Measurements from ENCODE around the gene ADAMTS12.
"Not testable (repeated sequence)": the region's sequence is repeated elsewhere in the genome, so short reads cannot be mapped to it uniquely, and the experiment has no call there.

Gene ADAMTS12

DNA sequence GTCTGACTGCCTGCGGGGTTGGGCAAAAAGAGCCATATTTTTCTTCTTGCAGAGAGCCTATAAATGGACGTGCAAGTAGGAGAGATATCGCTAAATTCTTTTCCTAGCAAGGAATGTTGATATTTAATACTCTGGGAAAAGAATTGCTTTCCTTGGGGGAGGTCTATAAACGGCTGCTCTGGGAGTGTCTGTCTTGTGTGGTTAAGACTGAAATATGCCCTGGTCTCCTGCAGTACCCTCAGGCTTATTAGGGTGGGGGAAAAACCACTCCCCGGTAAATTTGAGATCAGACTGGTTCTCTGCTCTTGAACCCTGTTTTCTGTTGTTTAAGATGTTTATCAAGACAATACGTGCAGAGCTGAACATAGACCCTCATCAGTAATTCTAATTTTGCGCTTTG lies 14.5 kb upstream of the ADAMTS12 start:
- not testable (repeated sequence) for DNase-seq (ENCODE audit: low spot score)

DNA sequence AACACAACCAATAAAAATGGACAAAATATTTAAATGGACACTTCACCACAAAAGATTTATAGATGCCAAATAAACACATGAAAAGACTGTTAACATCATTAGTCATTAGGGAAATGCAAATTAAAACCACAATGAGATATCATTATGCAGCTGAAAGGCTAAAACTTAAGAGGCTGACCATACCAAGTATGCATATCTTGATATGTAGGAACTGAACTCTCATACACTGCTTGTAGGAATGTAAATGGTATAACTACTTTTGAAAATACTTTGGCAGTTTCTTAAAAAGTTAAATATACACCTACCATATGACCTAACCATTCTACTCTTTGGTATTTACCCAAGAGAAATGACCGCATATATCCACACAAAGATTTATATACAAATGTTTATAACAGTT lies 13.6 kb upstream of the ADAMTS12 start:
- no peak for DNase-seq (ENCODE audit: low spot score)

DNA sequence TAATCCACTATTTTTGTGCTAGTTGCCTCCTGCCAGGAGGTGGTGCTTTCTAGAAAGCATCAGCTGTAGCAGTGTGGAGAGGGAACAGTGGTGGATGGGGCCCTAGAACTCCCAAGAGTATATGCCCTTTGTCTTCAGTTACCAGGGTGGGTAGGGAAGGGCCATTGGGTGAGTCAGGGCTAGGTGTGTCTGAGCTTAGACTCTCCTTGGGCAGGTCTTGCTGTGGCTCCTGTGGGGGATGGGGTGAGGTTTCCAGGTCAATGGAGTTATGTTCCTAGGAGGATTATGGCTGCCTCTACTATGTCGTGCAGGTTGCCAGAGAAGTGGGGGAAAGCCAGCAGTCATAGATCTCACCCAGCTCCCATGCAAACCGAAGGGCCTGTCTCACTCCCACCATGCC lies 11.3 kb upstream of the ADAMTS12 start:
- no peak for DNase-seq (ENCODE audit: low spot score)

DNA sequence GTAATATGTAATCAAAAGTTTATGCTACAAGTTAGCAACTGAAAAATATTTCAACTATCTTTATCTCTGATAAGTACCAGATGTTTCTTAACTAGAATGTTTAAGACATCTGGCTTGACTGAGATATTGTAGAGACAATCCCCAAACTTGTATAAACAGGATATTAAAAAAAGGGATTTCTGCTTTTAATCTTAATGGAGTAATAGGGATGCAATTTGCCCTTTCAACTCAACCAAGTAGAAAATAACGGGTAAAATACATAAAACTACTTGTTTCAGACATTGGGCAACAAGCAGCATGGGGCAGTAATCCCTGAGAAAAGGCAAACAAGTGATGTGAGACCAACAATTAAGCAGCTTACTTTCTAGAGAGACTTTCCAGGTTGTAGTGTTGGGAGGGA lies 9.4 kb upstream of the ADAMTS12 start:
- no peak for DNase-seq (ENCODE audit: low spot score)

DNA sequence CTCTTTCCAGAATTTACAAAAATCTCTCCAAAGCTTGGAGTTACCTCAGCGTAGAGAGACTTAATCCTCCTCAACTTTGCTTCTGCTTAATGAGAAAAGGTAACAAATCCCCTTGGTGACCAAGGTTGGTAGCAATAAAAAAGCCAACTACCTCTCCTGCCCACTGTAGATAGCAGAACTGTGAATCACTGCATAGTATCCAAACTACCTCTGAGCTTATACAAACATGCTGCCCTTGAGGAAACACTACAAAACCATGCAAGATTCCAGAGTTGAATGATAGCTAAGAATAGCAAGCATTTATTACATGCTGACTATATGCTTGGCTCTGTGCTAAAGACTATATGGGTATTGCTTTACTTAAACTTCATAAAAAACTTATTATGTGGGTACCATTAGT lies 2.8 kb upstream of the ADAMTS12 start:
- no peak for DNase-seq (ENCODE audit: low spot score)

DNA sequence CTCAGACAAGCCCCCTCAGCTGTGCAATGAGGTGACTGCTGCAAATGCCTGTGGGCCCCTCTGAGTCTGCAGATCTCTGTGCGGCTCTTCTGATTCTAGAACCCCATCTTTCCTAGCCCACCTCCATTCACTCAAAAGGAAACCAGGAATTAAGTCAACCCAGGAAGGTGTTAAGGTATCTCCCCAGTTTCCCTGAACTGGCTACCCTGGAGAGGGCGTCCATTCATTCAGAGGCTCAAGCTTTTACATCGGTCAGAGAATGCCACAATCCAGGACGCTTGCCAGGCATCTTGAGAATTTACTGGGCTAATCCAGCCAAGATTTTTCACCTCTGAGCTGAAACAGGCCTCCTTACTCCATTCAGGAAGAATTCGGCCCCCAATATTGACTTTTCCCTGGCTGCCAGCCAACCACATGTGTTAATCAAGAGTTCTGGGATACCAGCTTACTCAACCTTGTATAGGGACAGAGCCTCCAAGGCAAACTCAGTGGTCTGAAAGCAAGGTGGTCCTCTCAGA lies 889 bp upstream of the ADAMTS12 start:
- no peak for DNase-seq (ENCODE audit: low spot score)

DNA sequence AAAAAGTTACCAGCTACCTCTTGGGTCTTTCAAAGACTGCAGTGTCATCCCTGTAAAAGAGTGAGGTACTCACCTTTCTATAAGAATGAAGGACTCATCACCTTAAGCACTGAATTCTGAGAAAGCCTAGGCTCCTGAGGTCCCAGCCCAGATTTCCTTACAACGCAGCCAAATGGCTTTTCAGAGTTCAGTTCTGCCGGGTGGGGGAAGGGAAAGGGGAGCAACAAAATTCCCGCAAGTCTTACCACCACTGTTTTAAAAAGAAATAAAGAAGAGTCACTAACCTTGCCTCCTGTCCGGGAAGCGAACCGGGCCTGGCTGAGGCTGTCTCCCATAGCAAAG lies 373 bp downstream of the ADAMTS12 start:
- DNase-seq (ENCODE audit: low spot score) = no peak

DNA sequence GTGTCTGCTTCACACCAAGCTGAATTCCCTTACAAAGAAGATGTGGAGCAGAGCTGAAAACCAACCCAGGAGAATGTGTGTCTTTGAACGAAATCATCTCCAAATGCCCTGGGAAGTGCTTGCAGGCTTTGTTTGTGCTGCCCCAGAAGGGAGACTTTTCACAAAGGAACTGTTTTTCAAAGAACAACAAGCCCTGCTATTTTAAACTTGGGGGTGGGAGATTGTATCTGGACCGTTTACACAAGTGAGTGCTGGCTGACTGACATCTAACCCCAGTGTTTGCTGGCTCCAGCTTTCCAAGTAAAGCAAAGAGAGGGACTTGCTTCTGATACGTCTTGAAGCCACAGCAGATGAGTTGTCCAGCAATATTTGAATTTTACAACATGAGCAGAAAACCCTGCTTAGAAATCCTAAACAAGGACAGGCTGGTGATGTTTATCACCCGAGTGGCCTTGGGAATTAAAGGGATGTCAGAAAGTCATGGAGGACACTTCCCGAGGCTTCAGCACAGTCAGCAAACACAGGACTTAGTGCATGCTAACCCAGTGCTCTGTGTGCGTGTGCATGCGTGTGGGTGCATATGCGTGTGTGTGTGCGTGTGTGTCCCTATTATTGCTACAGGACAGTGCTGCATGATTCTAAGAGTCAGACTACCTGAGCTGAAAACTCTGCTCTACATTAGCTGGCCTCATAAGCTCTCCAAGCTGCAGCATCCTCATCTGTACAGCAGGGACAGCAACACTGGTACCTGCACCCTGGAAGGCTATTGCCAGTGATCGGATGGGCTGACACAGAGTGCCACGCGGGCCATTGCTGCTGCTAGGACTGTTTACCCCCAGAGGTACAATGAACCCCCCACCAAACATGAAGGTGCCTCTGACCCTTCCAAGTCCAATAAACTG lies 1.4 kb downstream of the ADAMTS12 start:
- DNase-seq (ENCODE audit: low spot score) = no peak

DNA sequence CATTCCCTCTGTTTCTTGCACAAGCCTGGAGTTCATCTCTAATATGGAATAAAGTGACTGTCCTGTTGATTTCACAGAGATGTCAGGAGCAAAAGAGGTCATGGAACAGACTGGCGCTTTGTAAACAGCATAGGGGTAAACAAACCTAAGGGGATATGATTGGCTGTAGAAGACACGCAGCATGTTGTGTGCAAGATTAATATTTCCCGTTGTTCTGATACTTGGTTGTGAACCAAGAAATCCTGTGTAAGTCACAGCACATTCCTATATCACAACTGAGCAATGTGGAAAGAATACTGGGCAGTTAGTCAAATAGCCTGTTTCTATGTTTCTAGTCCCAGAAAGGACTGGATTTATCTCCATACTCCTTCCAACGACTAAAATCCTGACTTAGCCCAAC lies 3.2 kb downstream of the ADAMTS12 start:
- no peak for DNase-seq (ENCODE audit: low spot score)

DNA sequence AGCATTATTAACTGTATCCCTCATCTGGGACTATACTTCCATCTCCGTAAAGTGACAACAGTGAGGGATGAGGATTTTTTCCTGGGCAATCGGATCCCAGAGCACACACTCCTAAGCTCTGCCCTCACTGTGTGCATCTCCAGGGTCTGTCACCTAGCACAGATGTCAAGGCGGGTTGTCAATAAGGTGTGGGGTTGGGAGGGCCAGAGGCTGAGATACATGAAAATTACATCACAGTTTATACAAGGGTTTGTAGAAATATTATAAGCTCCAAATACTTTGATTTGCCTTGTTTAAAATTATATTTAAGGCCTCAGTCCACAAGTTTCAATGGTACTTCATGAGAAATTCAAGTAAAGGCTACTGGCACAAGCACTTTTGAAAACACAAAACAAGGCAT lies 4.5 kb downstream of the ADAMTS12 start:
- DNase-seq (ENCODE audit: low spot score) = no peak

DNA sequence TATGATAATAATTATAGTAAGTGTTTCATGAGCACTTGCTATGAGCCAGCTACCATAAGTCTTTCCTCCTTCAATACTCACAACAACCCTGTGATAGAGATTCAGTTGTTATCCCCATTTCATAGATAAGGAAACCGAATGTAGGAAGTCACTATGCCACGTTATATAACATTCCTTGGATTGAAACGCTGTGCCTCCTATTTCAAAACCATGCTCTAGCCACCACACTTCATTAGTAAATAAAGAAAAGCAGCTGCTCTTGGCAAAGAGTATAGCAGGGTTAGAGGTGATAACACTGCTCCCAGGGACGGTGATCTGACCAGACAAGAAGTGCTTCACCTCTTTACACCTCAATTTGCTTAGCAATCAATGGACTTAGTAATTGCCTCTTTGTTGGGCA lies 5.5 kb downstream of the ADAMTS12 start:
- no peak for DNase-seq (ENCODE audit: low spot score)

DNA sequence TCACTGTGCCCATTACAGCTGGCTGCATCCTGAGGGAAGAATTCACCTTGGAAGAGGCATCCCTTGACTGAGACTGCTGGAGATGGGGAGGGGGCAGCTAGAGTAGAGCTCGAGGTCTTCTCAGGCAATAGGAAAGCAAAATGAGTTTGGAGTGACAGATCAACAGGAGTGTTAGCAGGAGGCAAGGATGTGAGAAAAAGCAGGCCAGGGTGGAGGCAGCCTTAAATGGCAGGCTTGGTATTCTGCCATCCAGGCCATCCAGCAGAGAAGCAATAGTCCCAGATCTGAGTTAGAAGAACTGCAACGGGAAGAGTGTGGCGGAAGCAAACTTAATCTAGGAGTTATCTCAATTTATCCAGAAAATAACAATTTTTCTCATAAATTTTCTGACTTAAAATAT lies 6.1 kb downstream of the ADAMTS12 start:
- DNase-seq (ENCODE audit: low spot score) = no peak

DNA sequence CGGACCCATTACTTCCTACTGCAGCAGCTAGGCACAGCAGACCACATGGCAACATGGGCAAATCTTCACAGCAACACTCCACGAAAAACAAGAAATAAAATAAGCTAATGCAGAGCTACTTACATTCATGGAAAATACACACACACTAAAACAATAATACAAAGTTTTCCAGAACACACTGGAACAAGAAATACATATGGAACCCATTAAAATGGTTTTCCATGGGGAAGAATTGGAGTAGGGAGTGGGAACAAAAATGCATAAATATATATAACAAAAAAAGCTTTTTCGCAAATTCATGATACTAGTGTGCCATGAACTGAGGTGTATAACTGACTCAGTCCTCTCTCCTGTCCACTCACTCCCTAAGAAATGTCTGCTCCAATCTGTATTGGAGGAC lies 8.3 kb downstream of the ADAMTS12 start:
- DNase-seq (ENCODE audit: low spot score) = no peak

DNA sequence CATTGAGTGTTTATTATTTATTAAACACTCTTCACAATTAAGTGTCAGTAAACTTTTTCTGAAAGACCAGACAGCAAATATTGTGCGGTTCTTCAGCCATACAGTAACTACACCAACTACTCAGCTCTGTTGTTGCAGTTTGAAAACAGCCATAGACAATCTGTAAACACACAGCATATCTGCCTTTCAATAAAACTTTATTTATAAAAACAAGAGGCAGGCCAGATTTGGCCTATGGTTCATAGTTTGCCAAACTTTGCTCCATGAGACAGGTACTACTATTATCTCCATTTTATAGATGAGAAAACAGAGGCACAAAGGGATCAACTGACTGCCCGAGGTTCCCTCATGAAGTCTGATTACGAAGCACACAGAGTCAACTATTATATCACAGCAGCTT lies 11.5 kb downstream of the ADAMTS12 start:
- DNase-seq (ENCODE audit: low spot score) = no peak

DNA sequence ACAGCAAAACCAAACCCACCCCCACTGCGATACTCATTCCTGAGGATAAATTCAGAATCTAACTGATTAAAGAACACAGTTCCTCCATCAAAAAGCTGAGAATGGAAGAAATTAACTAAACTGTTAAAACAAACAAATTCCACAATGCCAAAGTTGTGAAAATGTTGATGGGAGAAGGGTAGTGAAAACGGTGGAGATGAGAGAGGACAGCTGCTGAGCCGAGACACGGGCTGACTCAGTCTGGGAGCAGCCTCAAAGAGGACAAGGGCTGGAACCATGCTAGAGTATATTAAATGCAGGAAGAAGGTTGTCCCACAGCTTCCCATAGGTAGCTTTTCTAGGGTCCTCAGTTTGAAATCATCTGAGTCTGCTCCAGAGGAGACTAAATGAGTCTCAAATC lies 14.3 kb downstream of the ADAMTS12 start:
- no peak for DNase-seq (ENCODE audit: low spot score)

DNA sequence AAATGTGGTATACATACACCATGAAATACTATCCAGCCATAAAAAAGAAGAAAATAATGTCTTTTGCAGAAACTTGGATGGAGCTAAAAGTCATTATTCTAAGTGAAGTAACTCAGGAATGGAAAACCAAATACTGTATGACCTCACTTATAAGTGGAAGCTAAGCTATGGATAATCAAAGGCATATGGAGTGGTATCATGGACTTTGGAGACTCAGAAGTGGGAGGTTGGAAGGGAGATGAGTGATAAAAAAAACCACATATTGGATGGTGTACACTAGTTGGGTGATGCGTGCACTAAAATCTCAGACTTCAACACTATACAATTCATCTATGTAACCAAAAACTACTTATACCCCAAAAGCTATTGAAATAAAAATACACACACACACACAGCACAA lies 24.5 kb downstream of the ADAMTS12 start:
- no peak for DNase-seq (ENCODE audit: low spot score)

DNA sequence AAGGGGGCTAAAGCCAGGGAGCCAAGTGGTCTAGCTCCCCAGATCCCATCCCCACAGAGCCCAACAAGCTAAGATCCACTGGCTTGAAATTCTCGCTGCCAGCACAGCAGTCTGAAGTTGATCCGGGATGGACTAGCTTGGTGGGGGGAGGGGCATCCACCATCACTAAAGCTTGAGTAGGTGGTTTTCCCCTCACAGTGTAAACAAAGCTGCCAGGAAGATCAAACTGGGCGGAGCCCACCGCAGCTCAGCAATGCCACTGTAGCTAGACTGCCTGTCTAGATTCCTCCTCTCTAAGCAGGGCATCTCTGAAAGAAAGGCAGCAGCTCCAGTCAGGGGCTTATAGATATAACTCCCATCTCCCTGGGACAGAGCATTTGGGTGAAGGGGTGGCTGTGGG lies 32.6 kb downstream of the ADAMTS12 start:
- not testable (repeated sequence) for DNase-seq (ENCODE audit: low spot score)

DNA sequence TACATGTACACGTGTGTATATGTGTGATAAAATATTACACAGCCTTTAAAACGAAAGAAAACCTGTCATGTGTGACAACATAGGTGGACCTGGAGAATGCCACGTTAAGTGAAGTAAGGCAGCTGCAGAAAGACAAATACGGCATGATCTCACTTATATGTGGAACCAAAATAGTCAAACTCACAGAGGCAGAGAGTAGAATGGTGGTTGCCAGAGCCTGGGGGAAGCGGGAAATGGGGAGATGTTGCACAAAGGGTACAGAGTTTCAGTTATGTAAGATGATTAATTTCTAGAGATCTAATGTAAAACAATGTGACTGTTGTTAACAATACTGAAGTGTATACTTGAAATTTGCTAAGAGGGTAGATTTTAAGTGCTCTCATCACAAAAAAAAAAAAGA lies 34.8 kb downstream of the ADAMTS12 start:
- DNase-seq (ENCODE audit: low spot score) = no peak

DNA sequence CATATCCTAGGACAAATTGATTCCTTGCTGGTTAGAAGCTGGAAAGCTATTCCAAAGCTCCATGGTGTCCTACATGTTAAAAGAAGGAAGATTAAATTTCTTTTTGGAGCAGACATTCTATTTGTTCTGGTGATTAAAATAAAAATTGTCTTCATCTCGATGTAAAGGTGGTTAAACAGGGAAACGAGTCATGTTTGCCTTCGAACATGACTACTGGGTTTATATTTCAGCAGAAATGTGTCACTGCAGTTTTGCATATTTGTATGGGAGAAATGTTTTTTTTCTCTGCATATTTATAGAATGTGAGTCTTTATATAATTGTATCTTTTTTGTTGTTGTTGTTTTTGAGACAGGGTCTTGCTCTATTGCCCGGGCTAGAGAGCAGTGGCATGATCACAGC lies 36.4 kb downstream of the ADAMTS12 start:
- no peak for DNase-seq (ENCODE audit: low spot score)

DNA sequence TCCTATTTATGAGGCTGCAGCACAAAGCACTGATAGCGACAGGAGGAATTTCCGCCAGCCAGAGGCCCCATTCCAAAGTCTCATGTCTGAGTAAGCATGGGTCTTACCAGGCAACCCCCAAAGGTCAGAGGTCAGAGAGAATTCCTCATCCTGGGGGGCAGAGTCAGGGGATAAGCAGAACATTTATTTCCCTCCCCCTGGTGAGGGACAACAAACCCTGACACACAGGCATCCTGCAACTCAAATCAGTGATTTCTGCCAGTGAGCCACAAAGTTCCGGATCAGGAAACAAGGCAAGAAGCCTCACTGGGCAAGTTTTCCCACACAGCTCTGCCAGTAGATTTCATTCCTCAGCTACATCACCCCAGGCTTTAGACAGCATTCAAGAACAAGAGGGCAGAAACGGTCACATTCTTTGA lies 37.0 kb downstream of the ADAMTS12 start:
- no peak for DNase-seq (ENCODE audit: low spot score)

DNA sequence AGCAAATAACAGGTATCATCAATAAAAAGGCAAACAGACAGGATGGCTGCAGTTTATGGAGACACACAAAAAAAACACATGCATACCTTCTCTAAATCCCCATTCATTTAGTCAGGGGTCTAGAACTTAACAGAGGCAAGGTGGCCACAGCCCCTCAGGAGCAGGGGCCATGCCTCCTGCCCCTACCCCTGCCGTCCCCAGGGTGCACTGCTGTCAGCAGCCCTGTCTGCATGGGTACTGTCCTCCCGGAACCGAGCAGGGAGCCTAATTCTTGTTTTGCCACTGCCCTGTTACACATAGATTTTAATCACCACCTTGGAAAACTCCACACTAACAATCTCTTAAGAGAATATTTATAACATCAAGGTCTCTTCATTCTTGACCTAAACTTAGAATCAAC lies 39.0 kb downstream of the ADAMTS12 start:
- no peak for DNase-seq (ENCODE audit: low spot score)

DNA sequence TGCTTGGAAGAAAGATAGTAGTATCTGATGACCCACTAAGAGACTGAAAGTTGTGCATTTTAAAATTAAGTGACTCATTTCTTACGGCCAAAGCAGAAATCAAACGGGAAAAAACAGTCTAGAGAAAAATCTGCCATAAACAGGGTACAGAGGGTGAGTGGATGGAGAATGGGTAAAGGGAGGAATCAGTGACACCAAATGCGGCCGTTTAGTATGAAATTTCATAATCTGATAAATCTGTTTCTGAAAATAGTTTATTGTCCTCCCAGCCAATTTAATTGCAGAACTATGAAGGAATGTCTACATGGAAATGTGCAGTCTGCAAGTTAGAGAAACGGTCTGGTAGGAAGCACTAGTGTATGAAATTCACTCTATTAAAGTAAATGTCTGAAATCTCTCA lies 39.5 kb downstream of the ADAMTS12 start:
- no peak for DNase-seq (ENCODE audit: low spot score)

DNA sequence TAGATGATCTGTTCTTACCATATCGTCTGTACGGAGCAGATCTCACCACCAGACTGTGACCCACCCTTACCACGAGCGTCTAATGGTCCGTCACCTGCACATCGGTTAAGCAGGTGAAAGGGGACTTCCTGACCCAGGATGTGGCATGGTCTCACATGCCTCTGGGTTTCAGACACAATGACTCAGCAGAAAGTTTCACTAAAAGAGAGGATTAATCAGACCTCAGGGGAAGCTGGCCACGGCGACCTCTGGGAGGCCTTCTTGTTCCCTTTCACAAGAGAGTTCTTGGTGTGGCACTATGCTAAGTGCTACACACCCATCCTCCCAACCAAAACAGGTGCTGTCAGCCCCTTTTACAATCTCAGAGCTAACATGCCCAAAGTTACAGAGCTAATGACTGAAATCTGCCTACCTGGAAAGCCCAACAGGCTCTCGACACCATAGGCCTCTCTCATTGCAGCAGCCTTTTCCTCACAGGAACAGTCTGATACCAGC lies 41.6 kb downstream of the ADAMTS12 start:
- no peak for DNase-seq (ENCODE audit: low spot score)

DNA sequence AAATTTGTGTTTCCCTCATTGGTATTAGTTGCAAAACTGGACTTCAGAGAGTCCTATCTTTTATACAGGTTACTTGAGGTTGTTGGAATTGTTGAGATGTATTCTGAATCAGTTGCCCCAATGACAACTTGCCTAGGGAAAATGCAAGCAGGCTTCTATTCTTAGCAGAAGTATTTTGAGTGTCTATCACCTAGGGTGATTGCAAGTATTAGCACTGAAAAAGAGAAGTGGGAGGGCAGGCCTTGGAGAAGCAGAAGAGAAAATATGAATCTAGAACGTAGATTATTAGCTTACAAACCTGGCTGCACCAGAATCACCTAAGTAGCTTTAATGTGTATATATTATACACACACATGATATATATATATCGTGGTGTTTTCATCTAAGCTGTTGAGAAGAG lies 43.2 kb downstream of the ADAMTS12 start:
- DNase-seq (ENCODE audit: low spot score) = no peak

Data from RKO (cell line).